ENCODE data around the gene RNU1-2.
"Not testable (repeated sequence)": the region's sequence is repeated elsewhere in the genome, so short reads cannot be mapped to it uniquely, and the experiment has no call there.

RNU1-2 gene

DNA sequence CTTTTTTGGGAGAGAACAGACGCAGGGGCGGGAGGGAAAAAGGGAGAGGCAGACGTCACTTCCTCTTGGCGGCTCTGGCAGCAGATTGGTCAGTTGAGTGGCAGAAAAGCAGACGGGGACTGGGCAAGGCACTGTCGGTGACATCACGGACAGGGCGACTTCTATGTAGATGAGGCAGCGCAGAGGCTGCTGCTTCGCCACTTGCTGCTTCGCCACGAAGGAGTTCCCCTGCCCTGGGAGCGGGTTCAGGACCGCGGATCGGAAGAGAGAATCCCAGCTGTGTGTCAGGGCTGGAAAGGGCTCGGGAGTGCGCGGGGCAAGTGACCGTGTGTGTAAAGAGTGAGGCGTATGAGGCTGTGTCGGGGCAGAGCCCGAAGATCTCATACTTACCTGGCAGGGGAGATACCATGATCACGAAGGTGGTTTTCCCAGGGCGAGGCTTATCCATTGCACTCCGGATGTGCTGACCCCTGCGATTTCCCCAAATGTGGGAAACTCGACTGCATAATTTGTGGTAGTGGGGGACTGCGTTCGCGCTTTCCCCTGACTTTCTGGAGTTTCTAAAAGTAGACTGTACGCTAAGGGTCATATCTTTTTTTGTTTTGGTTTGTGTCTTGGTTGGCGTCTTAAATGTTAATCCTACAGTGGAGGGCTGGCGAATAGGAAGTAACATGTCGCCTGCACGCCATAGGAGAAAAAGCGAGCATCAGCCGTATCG lies at the start of gene RNU1-2:
RNU1-2 (plus strand) TSS at position 383 of the 718 bp plus-strand sequence.
- peak; percentile 91 for DNase-seq

DNA sequence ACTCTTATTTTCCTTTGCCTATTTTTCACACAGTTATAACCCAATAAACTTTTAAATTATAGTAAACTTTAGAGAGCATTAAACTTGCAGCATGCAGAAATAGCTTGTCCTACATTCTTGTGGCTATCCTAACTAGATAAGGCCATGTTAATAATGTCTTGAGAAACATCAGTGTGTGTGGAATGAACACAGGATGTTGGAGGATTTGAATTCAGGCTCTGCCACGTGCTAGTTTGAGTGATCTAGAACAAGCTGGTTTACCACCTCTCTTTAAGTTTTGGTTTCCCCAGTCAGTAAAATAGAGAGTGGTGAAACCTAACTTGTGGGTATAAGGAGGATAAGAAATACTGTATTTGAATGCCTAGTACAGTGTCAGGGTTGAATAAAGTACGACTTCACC lies 39.6 kb upstream of the RNU1-2 start:
- not testable (repeated sequence) for DNase-seq

DNA sequence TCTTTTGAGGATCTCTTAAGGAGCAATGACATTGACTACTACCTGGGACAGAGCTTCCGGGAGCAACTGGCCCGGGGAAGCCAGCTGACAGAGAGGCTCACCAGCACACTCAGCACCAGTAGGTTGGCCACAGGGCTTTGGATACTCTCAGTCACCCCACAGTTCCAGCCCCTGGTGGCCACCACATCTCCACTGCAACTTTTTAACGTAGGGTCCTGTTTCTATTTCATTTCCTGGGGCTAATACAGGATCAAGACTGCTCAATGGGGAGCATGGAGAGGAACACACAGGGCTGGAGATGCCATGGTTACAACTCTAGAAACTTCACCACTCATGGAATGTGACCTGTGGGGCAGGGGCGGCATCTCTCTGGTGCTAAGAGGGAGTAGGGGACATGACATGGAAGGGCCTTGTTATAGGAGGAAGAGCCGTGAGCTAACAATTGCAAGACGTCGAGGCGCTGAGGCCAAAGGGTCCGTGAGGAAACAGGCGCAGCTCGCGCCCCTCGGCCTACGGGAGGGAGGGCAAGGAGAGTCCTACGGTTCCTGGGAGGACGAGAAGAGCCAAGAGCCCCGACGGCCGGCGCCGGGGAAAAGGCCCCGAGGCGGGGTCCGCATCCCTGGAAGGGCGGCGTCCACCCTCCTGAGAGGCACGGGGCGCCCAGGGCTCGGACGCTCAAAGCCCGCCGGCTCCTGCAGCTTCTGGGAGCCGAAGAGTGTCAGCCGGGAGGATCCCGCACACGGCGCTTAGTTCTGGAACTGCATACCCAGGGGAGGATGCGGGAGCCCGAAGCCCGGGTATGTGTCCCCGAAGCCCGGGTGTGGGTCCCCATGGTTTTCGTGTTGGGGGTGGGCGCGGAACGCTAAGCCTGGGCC lies 36.4 kb upstream of the RNU1-2 start:
- DNase-seq = not testable (repeated sequence)

DNA sequence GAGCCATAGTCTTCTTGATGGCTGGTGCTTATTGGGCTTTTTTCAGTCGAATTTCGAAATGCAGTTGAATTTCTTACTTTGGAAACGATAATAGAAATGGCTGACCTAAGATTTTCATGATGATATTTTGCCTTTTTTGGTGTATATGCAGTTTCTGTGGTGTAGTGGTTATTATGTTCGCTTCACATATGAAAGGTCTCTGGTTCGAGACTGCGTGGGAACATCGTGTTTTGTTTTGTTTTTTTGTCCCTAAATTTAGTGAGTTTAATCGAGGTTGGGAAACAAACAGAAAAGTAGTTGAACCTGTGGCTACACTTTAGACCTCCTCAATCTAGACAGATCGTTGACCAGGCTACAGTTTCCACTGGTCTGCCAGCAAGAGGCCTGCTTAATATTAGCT lies 35.7 kb upstream of the RNU1-2 start:
- DNase-seq = peak; percentile 33

DNA sequence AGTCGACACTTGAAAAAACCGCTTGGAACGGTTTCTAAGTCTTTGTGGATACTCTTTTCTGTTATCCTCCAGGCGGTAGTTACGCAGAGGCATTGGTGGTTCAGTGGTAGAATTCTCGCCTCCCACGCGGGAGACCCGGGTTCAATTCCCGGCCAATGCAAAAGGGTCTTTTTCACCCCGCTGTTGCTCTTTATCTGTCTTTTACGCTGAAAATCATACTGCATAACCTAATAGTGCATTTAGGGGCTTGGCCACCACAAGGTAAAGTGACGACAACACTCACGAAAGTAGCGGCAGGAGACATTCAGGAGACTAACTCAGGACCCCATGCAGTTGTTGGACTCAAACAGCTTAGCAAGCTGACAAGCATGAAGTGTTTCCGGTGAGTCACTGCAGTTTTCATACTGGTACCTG lies 33.9 kb upstream of the RNU1-2 start:
- DNase-seq = peak; percentile 74

DNA sequence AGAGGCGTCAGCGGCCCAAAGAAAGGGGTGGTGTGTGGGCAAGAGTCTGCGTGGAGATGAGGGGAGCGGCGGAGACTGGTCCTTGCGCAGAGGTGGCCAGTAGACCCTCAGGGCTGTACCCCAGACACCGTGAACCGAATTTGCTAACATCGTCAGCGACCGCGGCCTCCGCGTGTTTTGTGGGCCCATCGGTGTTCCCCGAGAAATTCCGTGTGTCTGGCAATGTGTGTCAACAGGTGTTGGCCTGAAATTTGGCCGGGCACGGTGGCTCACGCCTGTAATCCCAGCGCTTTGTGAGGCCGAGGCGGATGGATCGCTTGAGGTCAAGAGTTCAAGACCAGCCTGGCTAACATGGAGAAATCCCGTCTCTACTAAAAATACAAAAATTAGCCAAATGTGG lies 33.4 kb upstream of the RNU1-2 start:
- DNase-seq = peak; percentile 0

DNA sequence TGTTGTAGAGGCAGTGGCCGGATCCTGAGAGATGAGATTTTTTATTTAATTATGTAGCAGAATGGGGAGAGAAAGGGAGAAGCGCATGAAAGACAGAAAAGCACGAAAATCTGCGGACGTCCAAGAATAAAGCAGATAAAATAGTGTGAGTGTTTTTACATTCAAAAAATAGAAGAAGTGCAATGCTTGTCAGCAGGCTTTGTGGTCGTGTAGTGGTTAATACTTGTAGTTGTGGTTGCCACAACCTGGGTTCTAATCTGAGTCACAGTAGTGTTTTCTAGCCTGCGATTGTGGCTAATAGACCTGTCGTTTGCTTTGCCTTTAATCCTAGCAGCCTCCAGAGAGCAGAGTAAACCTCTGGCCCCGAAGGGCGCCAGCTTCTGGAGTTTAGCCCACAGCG lies 32.8 kb upstream of the RNU1-2 start:
- not testable (repeated sequence) for DNase-seq

- DNase-seq = peak; percentile 5
Measured at GRCh38 chr1:16866926-16867707, 28.7 kb upstream of the RNU1-2 start.

DNA sequence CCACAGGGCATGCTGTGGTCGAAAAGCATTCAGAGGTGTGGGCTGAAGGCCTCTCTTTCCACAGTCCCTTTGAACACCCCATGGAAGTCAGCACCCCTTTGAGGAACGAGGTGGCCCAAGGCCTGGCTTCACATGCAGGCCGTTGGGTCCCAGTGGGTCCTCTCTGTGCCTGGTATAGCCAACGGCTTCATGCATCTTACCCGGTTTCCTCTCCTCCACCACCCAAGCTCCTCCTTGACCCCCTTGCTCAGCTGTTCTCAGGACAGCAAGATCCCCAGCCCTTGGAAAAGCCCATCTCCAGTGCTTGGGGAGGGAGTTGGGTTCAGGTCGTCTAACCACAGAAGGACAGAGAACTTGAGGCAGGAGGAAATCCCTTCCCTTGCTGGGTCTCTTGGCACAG lies 27.0 kb upstream of the RNU1-2 start:
- not testable (repeated sequence) for DNase-seq

- DNase-seq = not testable (repeated sequence)
Measured at GRCh38 chr1:16869996-16870395, 25.8 kb upstream of the RNU1-2 start.

DNA sequence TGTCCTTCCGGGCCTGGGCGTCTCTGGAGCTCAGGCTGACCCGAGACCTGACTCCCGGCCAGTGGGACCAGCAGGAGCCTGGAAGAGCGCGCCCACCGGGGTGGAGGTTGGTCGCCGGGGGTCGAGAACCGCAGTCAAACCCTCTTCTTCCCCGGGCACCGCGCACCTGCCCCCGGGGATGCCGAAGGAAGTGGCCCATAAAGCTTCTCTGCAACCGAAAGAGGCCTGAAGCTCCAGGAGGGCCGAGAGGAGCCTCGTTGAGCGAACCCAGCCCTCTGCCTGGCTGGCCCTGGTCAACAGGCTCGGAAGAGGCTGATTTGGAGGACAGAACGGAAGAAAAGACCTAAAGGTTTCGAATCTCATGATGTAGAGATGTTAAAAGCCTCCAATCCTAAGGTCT lies 24.6 kb upstream of the RNU1-2 start:
- DNase-seq = not testable (repeated sequence)

DNA sequence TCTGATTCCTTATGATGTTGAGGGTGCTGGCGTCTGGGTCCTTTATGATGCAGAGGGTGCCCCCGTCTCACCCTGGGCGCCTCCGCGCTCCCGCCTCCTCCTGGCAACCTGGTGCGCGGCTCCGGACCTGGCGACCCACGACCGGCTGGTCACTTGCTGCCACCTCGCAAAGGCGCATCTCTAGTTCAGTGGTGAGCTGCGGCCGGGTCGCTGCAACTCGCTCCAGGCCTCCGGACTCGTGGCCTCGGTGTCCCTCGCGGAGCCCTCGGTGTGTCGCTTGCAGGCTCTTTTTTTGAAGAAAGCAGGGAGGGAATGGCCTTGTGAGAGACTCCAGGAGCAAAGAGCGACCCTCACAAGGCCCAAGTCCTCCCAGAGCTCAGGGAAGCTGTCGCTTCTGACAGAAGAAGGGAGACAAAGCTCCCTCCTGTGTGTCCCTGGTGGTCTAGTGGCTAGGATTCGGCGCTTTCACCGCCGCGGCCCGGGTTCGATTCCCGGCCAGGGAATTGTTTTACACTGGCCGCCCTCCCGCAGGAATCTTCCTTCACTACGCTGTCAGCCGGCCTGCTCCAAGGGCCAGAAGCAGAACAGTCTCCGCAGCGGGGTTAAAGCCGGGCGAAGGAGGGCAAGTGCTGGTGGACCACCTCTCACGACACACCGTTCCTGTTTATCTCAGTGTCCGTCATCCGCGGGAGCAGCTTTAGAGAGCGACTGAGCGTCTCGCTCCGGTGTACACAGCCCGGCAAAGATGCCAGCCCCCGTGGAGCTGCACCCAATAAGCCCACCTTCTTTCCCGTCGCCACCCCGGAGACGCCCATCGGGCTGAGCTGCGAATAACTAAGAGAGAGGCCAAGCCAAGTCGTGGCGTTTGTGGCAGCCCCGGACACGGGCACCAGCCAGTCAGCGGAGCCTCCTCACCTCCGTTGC lies 23.4 kb upstream of the RNU1-2 start:
- DNase-seq = peak; percentile 90

- DNase-seq = peak; percentile 24
Measured at GRCh38 chr1:16873076-16873879, 22.5 kb upstream of the RNU1-2 start.

GRCh38 chr1:16874968-16875765 lies 20.6 kb upstream of the RNU1-2 start:
- DNase-seq = not testable (repeated sequence)

GRCh38 chr1:16881742-16882141 lies 14.0 kb upstream of the RNU1-2 start:
- not testable (repeated sequence) for DNase-seq

DNA sequence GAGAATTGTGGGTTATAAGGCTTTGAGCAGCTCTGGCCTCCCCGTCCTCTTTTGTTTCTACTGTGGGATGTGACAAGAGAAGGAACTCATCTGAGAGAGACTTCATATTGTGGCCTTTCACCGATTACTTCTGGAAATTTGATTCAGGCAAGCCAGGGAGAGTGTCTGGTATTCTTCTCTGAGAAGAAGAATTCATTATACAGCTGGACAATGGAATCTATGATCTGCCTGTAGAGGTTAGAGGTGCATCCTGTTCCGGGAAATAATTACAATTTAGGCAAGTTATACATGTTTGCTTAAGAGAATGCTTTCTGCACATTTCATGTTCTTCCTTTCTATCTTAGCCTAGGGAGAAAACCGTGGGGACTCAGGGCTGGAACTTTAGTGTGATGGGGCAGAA lies 12.8 kb upstream of the RNU1-2 start:
- peak; percentile 1 for DNase-seq

DNA sequence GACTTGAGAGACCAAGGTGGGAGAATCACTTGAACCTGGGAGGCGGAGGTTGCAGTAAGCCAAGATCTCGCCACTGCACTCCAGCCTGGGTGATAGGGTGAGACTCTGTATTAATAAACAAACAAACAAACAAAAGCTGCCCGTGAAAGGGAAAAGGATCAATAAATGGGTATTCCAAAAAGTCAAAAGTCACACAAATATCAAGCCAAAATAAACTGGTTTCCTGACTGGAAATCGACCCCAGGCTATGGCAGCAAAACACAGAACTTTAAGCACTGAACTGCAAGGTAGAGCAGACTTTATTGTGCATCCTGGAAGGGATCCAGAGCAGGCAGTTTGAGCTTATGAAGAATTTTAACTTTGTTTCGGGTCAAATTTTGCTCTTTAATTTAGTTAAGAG lies 11.3 kb upstream of the RNU1-2 start:
- not testable (repeated sequence) for DNase-seq

DNA sequence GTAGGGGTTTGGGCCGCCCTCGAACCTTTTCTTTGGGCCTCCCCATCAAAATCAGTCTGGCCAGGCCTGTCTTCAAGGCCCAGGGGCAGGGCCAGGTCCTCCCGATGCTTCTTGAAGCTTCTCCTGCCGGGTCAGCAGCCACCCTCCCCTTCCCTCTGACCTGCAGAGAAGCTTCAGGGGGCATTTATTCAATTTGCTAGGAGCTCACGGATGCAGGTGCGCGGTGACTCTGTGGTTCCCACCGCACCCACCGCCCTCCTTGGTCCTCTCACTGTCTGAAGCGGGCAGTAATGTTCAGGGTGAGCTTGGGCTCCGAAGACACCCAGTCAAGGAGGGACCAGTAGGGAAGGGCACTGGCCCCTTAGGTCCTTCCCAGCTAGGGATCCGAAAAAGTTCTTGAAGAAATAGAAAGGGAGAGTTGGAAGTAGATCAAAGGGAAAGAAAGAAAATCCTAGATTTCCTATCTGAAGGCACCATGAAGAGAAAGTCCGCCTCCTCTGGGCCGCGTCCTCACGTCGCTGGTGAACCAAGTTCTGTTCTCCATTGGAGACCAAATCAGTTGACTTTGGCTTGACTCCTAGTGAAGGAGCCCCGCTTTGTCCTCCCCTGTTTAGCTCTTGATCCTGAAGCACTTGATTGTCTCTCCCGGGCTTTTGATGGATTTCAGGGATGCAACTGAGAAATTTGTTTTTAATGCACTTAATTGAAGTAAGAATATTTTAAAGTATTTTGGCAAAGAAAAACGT lies 8.7 kb upstream of the RNU1-2 start:
- DNase-seq = no peak
